ENCODE results near the gene ALS2. TPM values are rescaled to one million over a fixed set of nuclear protein-coding genes. Genes with fewer than 3 reads are reported as not detected.
"Not testable (repeated sequence)": the region's sequence is repeated elsewhere in the genome, so short reads cannot be mapped to it uniquely, and the experiment has no call there.

ALS2 gene
- polyA plus RNA-seq, 4 donors = 8.4 to 34.0 (median 10.8) TPM

GRCh38 chr2:201674298-201674697 is 106.4 kb downstream of the ALS2 start:
- no peak overlapping the region for H3K4me3 ChIP-seq (ENCODE audit: low read depth in 1 of 3, low read length in 3 of 3)
- 63 to 65% (median 65%) methylated on average over 3 of the region's 3 CpGs for WGBS, 3 donors
- H3K27ac ChIP-seq (ENCODE audit: low read depth in 1 of 3, low read length in 2 of 3) = no peak overlapping the region
- DNase-seq (no peak), FAIRE-seq (no peak)
- H3K9me3 ChIP-seq (ENCODE audit: control insufficient read depth in 2 of 2, insufficient read depth in 1 of 2, low read depth in 1 of 2, low read length in 1 of 2) = no peaks in the 10 kb centered on the region
- no peaks in the 10 kb centered on the region for H3K4me1 ChIP-seq (ENCODE audit: control insufficient read depth in 3 of 3, insufficient read depth in 2 of 3, low read depth in 1 of 3, low read length in 2 of 3)
- H3K27me3 ChIP-seq (ENCODE audit: control insufficient read depth in 3 of 3, insufficient read depth in 3 of 3, low read length in 3 of 3) = no peaks in the 10 kb centered on the region
- no peaks in the 10 kb centered on the region for H3K36me3 ChIP-seq (ENCODE audit: control insufficient read depth in 3 of 3, insufficient read depth in 2 of 3, low read depth in 1 of 3, low read length in 3 of 3)

DNA sequence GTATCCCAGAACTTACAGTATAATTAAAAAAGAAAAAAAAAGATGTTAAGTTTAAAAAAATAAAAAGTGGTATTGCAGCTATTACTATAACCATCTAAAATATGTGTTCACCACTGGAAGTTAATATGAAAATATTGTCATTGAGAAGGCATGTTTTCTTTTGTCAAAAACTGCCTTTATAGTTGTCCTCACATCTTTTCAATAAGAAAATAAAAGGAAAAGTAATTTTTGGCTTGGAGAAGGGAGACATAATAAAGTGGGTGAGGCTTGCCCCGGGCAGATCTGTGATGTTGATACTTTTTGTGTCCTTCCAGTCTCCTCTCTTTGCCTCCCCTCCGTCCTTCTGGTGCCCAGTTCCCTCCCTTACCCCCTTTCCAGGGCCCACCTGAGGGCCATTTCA is 107.2 kb downstream of the ALS2 start:
- FAIRE-seq (no peak), DNase-seq (no peak)
- WGBS, 3 donors = 14 to 62% (median 46%) methylated on average over 2 of the region's 2 CpGs

DNA sequence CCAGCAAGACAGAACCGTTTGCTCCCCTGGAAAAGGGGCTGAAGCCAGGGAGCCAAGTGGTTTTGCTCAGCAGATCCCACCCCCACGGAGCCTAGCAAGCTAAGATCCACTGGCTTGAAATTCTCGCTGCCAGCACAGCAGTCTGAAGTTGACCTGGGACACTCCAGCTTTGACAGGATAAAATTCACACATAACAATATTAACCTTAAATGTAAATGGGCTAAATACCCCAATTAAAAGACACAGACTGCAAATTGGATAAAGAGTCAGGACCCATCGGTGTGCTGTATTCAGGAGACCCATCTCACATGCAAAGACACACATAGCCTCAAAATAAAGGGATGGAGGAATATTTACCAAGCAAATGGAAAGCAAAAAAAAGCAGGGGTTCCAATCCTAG is 109.5 kb downstream of the ALS2 start:
- not testable (repeated sequence) for FAIRE-seq; H3K27ac ChIP-seq (ENCODE audit: low read depth in 1 of 3, low read length in 2 of 3); H3K4me1 ChIP-seq (ENCODE audit: control insufficient read depth in 3 of 3, insufficient read depth in 2 of 3, low read depth in 1 of 3, low read length in 2 of 3); H3K9me3 ChIP-seq (ENCODE audit: control insufficient read depth in 2 of 2, insufficient read depth in 1 of 2, low read depth in 1 of 2, low read length in 1 of 2); H3K36me3 ChIP-seq (ENCODE audit: control insufficient read depth in 3 of 3, insufficient read depth in 2 of 3, low read depth in 1 of 3, low read length in 3 of 3); H3K4me3 ChIP-seq (ENCODE audit: low read depth in 1 of 3, low read length in 3 of 3); H3K27me3 ChIP-seq (ENCODE audit: control insufficient read depth in 3 of 3, insufficient read depth in 3 of 3, low read length in 3 of 3); DNase-seq
- 54 to 64% (median 56%) methylated on average over 4 of the region's 4 CpGs for WGBS, 3 donors

More for the DNA sequence above, 107.2 kb downstream of the ALS2 start:
- H3K27ac ChIP-seq (ENCODE audit: low read depth in 1 of 3, low read length in 2 of 3) = no peak overlapping the region
- H3K36me3 ChIP-seq (ENCODE audit: control insufficient read depth in 3 of 3, insufficient read depth in 2 of 3, low read depth in 1 of 3, low read length in 3 of 3) = no peaks in the 10 kb centered on the region
- no peaks in the 10 kb centered on the region for H3K4me1 ChIP-seq (ENCODE audit: control insufficient read depth in 3 of 3, insufficient read depth in 2 of 3, low read depth in 1 of 3, low read length in 2 of 3)
- H3K9me3 ChIP-seq (ENCODE audit: control insufficient read depth in 2 of 2, insufficient read depth in 1 of 2, low read depth in 1 of 2, low read length in 1 of 2) = no peaks in the 10 kb centered on the region
- H3K27me3 ChIP-seq (ENCODE audit: control insufficient read depth in 3 of 3, insufficient read depth in 3 of 3, low read length in 3 of 3) = no peaks in the 10 kb centered on the region
- no peak overlapping the region for H3K4me3 ChIP-seq (ENCODE audit: low read depth in 1 of 3, low read length in 3 of 3)

GRCh38 chr2:201669865-201670264 is 110.9 kb downstream of the ALS2 start:
- Histone ChIP-seq H3K9me3 (ENCODE audit: control insufficient read depth in 2 of 2, insufficient read depth in 1 of 2, low read depth in 1 of 2, low read length in 1 of 2) (no peaks in the 10 kb centered on the region), H3K27ac (ENCODE audit: low read depth in 1 of 3, low read length in 2 of 3) (no peak overlapping the region), H3K4me1 (ENCODE audit: control insufficient read depth in 3 of 3, insufficient read depth in 2 of 3, low read depth in 1 of 3, low read length in 2 of 3) (no peaks in the 10 kb centered on the region), H3K4me3 (ENCODE audit: low read depth in 1 of 3, low read length in 3 of 3) (no peak overlapping the region), H3K36me3 (ENCODE audit: control insufficient read depth in 3 of 3, insufficient read depth in 2 of 3, low read depth in 1 of 3, low read length in 3 of 3) (no peaks in the 10 kb centered on the region), H3K27me3 (ENCODE audit: control insufficient read depth in 3 of 3, insufficient read depth in 3 of 3, low read length in 3 of 3) (no peaks in the 10 kb centered on the region)
- FAIRE-seq (no peak), DNase-seq (no peak)
- 86 to 97% (median 92%) methylated on average over 1 of the region's 1 CpG for WGBS, 3 donors

GRCh38 chr2:201668402-201668910 is 112.3 kb downstream of the ALS2 start:
- no peak for FAIRE-seq
- 58 to 72% (median 65%) methylated on average over 3 of the region's 3 CpGs for WGBS, 3 donors

DNA sequence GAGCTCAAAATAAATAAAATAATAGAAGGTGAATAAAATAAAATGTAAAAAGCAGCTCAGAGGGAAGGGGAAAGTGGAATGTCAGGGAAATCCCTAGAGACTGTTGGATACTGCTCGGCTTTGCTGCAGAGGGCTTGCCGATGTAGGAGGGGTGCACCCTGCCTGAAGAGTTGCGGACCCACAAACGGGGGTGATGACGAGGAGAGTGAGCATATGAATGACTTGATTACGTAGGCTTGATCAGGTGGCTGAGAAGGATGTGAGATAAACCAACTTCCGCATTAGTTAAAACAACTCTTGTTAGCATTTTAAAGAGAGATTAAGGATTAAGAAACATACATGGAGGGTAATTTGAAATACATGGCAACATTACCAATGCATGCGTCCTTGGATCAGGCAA is 116.4 kb downstream of the ALS2 start:
- Histone ChIP-seq H3K27ac (ENCODE audit: low read depth in 1 of 3, low read length in 2 of 3) (no peak overlapping the region), H3K36me3 (ENCODE audit: control insufficient read depth in 3 of 3, insufficient read depth in 2 of 3, low read depth in 1 of 3, low read length in 3 of 3) (no peaks in the 10 kb centered on the region), H3K4me1 (ENCODE audit: control insufficient read depth in 3 of 3, insufficient read depth in 2 of 3, low read depth in 1 of 3, low read length in 2 of 3) (no peaks in the 10 kb centered on the region), H3K27me3 (ENCODE audit: control insufficient read depth in 3 of 3, insufficient read depth in 3 of 3, low read length in 3 of 3) (peaks cover 0 to 3% (median 0%) of the 10 kb centered on the region in 3 donors), H3K9me3 (ENCODE audit: control insufficient read depth in 2 of 2, insufficient read depth in 1 of 2, low read depth in 1 of 2, low read length in 1 of 2) (no peaks in the 10 kb centered on the region), H3K4me3 (ENCODE audit: low read depth in 1 of 3, low read length in 3 of 3) (no peak overlapping the region)
- FAIRE-seq = no peak
- DNase-seq = no peak
- WGBS, 3 donors = 82 to 88% (median 87%) methylated on average over 8 of the region's 8 CpGs

More at GRCh38 chr2:201668402-201668910, 112.3 kb downstream of the ALS2 start:
- H3K4me3 ChIP-seq (ENCODE audit: low read depth in 1 of 3, low read length in 3 of 3) = no peak overlapping the region
- H3K27me3 ChIP-seq (ENCODE audit: control insufficient read depth in 3 of 3, insufficient read depth in 3 of 3, low read length in 3 of 3) = no peaks in the 10 kb centered on the region
- H3K4me1 ChIP-seq (ENCODE audit: control insufficient read depth in 3 of 3, insufficient read depth in 2 of 3, low read depth in 1 of 3, low read length in 2 of 3) = no peaks in the 10 kb centered on the region
- no peak for DNase-seq
- H3K9me3 ChIP-seq (ENCODE audit: control insufficient read depth in 2 of 2, insufficient read depth in 1 of 2, low read depth in 1 of 2, low read length in 1 of 2) = no peaks in the 10 kb centered on the region
- no peaks in the 10 kb centered on the region for H3K36me3 ChIP-seq (ENCODE audit: control insufficient read depth in 3 of 3, insufficient read depth in 2 of 3, low read depth in 1 of 3, low read length in 3 of 3)
- H3K27ac ChIP-seq (ENCODE audit: low read depth in 1 of 3, low read length in 2 of 3) = no peak overlapping the region

GRCh38 chr2:201661366-201661765 is 119.4 kb downstream of the ALS2 start:
- DNase-seq (no peak), FAIRE-seq (no peak)
- H3K27ac ChIP-seq (ENCODE audit: low read depth in 1 of 3, low read length in 2 of 3) = no peak overlapping the region
- H3K36me3 ChIP-seq (ENCODE audit: control insufficient read depth in 3 of 3, insufficient read depth in 2 of 3, low read depth in 1 of 3, low read length in 3 of 3) = no peaks in the 10 kb centered on the region
- peaks cover 0 to 3% (median 0%) of the 10 kb centered on the region in 3 donors for H3K27me3 ChIP-seq (ENCODE audit: control insufficient read depth in 3 of 3, insufficient read depth in 3 of 3, low read length in 3 of 3)
- WGBS, 3 donors = 55 to 64% (median 59%) methylated on average over 5 of the region's 5 CpGs
- H3K4me1 ChIP-seq (ENCODE audit: control insufficient read depth in 3 of 3, insufficient read depth in 2 of 3, low read depth in 1 of 3, low read length in 2 of 3) = no peaks in the 10 kb centered on the region
- no peaks in the 10 kb centered on the region for H3K9me3 ChIP-seq (ENCODE audit: control insufficient read depth in 2 of 2, insufficient read depth in 1 of 2, low read depth in 1 of 2, low read length in 1 of 2)
- no peak overlapping the region for H3K4me3 ChIP-seq (ENCODE audit: low read depth in 1 of 3, low read length in 3 of 3)

- Histone ChIP-seq H3K36me3 (ENCODE audit: control insufficient read depth in 3 of 3, insufficient read depth in 2 of 3, low read depth in 1 of 3, low read length in 3 of 3) (no peaks in the 10 kb centered on the region), H3K4me3 (ENCODE audit: low read depth in 1 of 3, low read length in 3 of 3) (no peak overlapping the region), H3K27ac (ENCODE audit: low read depth in 1 of 3, low read length in 2 of 3) (no peak overlapping the region), H3K27me3 (ENCODE audit: control insufficient read depth in 3 of 3, insufficient read depth in 3 of 3, low read length in 3 of 3) (peaks cover 0 to 3% (median 0%) of the 10 kb centered on the region in 3 donors), H3K4me1 (ENCODE audit: control insufficient read depth in 3 of 3, insufficient read depth in 2 of 3, low read depth in 1 of 3, low read length in 2 of 3) (no peaks in the 10 kb centered on the region), H3K9me3 (ENCODE audit: control insufficient read depth in 2 of 2, insufficient read depth in 1 of 2, low read depth in 1 of 2, low read length in 1 of 2) (no peaks in the 10 kb centered on the region)
- no peak for FAIRE-seq
- DNase-seq = no peak
- WGBS, 3 donors = 69 to 83% (median 82%) methylated on average over 5 of the region's 5 CpGs
Measured at GRCh38 chr2:201660293-201660895, 120.3 kb downstream of the ALS2 start.

GRCh38 chr2:201656740-201657139 is 124.0 kb downstream of the ALS2 start:
- H3K9me3 ChIP-seq (ENCODE audit: control insufficient read depth in 2 of 2, insufficient read depth in 1 of 2, low read depth in 1 of 2, low read length in 1 of 2) = no peaks in the 10 kb centered on the region
- no peak overlapping the region for H3K4me3 ChIP-seq (ENCODE audit: low read depth in 1 of 3, low read length in 3 of 3)
- peaks cover 0 to 5% (median 0%) of the 10 kb centered on the region in 3 donors for H3K27me3 ChIP-seq (ENCODE audit: control insufficient read depth in 3 of 3, insufficient read depth in 3 of 3, low read length in 3 of 3)
- FAIRE-seq = no peak
- 77 to 84% (median 83%) methylated on average over 5 of the region's 5 CpGs for WGBS, 3 donors
- no peaks in the 10 kb centered on the region for H3K4me1 ChIP-seq (ENCODE audit: control insufficient read depth in 3 of 3, insufficient read depth in 2 of 3, low read depth in 1 of 3, low read length in 2 of 3)
- DNase-seq = no peak
- no peaks in the 10 kb centered on the region for H3K36me3 ChIP-seq (ENCODE audit: control insufficient read depth in 3 of 3, insufficient read depth in 2 of 3, low read depth in 1 of 3, low read length in 3 of 3)
- no peak overlapping the region for H3K27ac ChIP-seq (ENCODE audit: low read depth in 1 of 3, low read length in 2 of 3)

All from small intestine (tissue), 7 donors.